Erythroblast (primary cell): Measurements from ENCODE around the gene TCP11L1.

Experiments
- GATA1 ChIP-seq: IDR thresholded peaks from 2 replicates; pipeline ENCODE4 v1.6.1; 2011; ENCODE audit warnings: low read depth, mild to moderate bottlenecking, control low read depth, low read length, moderate library complexity
- POLR2A ChIP-seq: IDR thresholded peaks from 2 replicates; pipeline ENCODE4 v1.6.1; 2011; ENCODE audit warnings: mild to moderate bottlenecking, low read length

- TF ChIP-seq POLR2A: no peak
- no peak for TF ChIP-seq GATA1
These were observed 39.2 kb upstream of the TCP11L1 start for GRCh38 chr11:33000181-33000580.
